ENCODE measurements around the gene GTF2IRD1. TPM values are rescaled to one million over a fixed set of nuclear protein-coding genes. Genes with fewer than 3 reads are reported as not detected.

Gene GTF2IRD1
- total RNA-seq, 1 donor from 2014 or later: 48.7 TPM

- Mint-ChIP-seq H3K27me3 (ENCODE audit: unreplicated experiment) (no peaks in the 10 kb centered on the region), H3K4me3 (ENCODE audit: unreplicated experiment) (peak overlapping the region; percentile 73), H3K36me3 (ENCODE audit: unreplicated experiment) (no peaks in the 10 kb centered on the region), H3K9me3 (ENCODE audit: unreplicated experiment) (no peaks in the 10 kb centered on the region), H3K4me1 (ENCODE audit: unreplicated experiment) (peaks cover 22% of the 10 kb centered on the region), H3K27ac (ENCODE audit: unreplicated experiment) (peak overlapping the region; percentile 78)
- TF ChIP-seq, protein P1, sequence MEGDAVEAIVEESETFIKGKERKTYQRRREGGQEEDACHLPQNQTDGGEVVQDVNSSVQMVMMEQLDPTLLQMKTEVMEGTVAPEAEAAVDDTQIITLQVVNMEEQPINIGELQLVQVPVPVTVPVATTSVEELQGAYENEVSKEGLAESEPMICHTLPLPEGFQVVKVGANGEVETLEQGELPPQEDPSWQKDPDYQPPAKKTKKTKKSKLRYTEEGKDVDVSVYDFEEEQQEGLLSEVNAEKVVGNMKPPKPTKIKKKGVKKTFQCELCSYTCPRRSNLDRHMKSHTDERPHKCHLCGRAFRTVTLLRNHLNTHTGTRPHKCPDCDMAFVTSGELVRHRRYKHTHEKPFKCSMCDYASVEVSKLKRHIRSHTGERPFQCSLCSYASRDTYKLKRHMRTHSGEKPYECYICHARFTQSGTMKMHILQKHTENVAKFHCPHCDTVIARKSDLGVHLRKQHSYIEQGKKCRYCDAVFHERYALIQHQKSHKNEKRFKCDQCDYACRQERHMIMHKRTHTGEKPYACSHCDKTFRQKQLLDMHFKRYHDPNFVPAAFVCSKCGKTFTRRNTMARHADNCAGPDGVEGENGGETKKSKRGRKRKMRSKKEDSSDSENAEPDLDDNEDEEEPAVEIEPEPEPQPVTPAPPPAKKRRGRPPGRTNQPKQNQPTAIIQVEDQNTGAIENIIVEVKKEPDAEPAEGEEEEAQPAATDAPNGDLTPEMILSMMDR (IDR thresholded peaks at IDR 0.05): no peak
- DNase-seq (ENCODE audit: extremely low spot score, unreplicated experiment): no peak
Observed at GRCh38 chr7:74454021-74454924, 567 bp downstream of the GTF2IRD1 start.

GRCh38 chr7:74454925-74455288, 1.2 kb downstream of the GTF2IRD1 start:
- H3K27me3 Mint-ChIP-seq (ENCODE audit: unreplicated experiment): no peaks in the 10 kb centered on the region
- TF ChIP-seq, protein P1 (IDR thresholded peaks at IDR 0.05): no peak
- H3K4me3 Mint-ChIP-seq (ENCODE audit: unreplicated experiment): peak overlapping the region; percentile 69
- peaks cover 22% of the 10 kb centered on the region for H3K4me1 Mint-ChIP-seq (ENCODE audit: unreplicated experiment)
- no peak for DNase-seq (ENCODE audit: extremely low spot score, unreplicated experiment)
- H3K36me3 Mint-ChIP-seq (ENCODE audit: unreplicated experiment): no peaks in the 10 kb centered on the region
- peak overlapping the region; percentile 78 for H3K27ac Mint-ChIP-seq (ENCODE audit: unreplicated experiment)
- H3K9me3 Mint-ChIP-seq (ENCODE audit: unreplicated experiment): no peaks in the 10 kb centered on the region

DNA sequence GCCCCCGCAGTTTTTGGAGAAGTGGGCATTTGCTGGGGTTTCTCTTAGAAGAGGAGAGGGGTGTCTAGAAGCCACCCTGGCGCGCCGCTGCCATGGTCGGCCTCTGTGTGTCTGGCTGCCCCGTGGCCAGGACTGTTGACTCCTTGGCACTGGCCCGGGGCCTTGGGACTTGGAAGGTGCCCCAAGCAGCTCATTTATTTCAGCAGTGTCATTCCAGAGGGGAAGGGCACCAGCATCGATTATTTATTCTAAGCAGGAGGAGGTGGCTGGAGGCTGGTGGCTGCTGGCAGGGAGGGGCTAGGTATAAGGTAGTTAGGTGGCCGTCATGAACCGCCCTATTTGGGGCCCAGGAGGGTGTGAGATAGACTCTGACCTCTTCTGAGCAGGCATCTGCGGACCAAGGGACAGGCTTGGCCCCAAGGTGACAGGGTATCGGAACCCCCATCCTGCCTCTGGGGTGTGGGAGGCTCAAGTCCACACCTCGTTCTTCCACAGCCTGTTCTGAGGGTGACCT, 1.6 kb downstream of the GTF2IRD1 start:
- Mint-ChIP-seq H3K4me3 (ENCODE audit: unreplicated experiment) (peak overlapping the region; percentile 69), H3K27ac (ENCODE audit: unreplicated experiment) (peak overlapping the region; percentile 78)

GRCh38 chr7:74455928-74456327, 2.2 kb downstream of the GTF2IRD1 start:
- no peaks in the 10 kb centered on the region for H3K9me3 Mint-ChIP-seq (ENCODE audit: unreplicated experiment)
- TF ChIP-seq, protein P1 (IDR thresholded peaks at IDR 0.05): no peak
- no peak for DNase-seq (ENCODE audit: extremely low spot score, unreplicated experiment)
- H3K36me3 Mint-ChIP-seq (ENCODE audit: unreplicated experiment): no peaks in the 10 kb centered on the region
- H3K4me1 Mint-ChIP-seq (ENCODE audit: unreplicated experiment): peaks cover 22% of the 10 kb centered on the region
- H3K27ac Mint-ChIP-seq (ENCODE audit: unreplicated experiment): peak overlapping the region; percentile 78
- H3K27me3 Mint-ChIP-seq (ENCODE audit: unreplicated experiment): no peaks in the 10 kb centered on the region
- peak overlapping the region; percentile 69 for H3K4me3 Mint-ChIP-seq (ENCODE audit: unreplicated experiment)

More for the DNA sequence above, 1.6 kb downstream of the GTF2IRD1 start:
- no peak for DNase-seq (ENCODE audit: extremely low spot score, unreplicated experiment)
- H3K4me1 Mint-ChIP-seq (ENCODE audit: unreplicated experiment): peaks cover 22% of the 10 kb centered on the region
- no peaks in the 10 kb centered on the region for H3K27me3 Mint-ChIP-seq (ENCODE audit: unreplicated experiment)
- H3K36me3 Mint-ChIP-seq (ENCODE audit: unreplicated experiment): no peaks in the 10 kb centered on the region
- TF ChIP-seq, protein P1 (IDR thresholded peaks at IDR 0.05): no peak
- no peaks in the 10 kb centered on the region for H3K9me3 Mint-ChIP-seq (ENCODE audit: unreplicated experiment)

- H3K36me3 Mint-ChIP-seq (ENCODE audit: unreplicated experiment): no peaks in the 10 kb centered on the region
- H3K4me1 Mint-ChIP-seq (ENCODE audit: unreplicated experiment): peaks cover 22% of the 10 kb centered on the region
- no peak for DNase-seq (ENCODE audit: extremely low spot score, unreplicated experiment)
- H3K9me3 Mint-ChIP-seq (ENCODE audit: unreplicated experiment): no peaks in the 10 kb centered on the region
- H3K4me3 Mint-ChIP-seq (ENCODE audit: unreplicated experiment): no peak overlapping the region
- TF ChIP-seq, protein P1 (IDR thresholded peaks at IDR 0.05): no peak
- H3K27ac Mint-ChIP-seq (ENCODE audit: unreplicated experiment): peak overlapping the region; percentile 31
- H3K27me3 Mint-ChIP-seq (ENCODE audit: unreplicated experiment): no peaks in the 10 kb centered on the region
Observed at GRCh38 chr7:74457007-74457406, 3.3 kb downstream of the GTF2IRD1 start.

Measured in osteocyte (in vitro differentiated cells).